Thoracic aorta (tissue), 2 donors: ENCODE results near the gene ZNF750. TPM values are rescaled to one million over a fixed set of nuclear protein-coding genes. Genes with fewer than 3 reads are reported as not detected.

Experiments
- ATAC-seq: fragments of 150-250 bp; one replicate; pipeline ENCODE4 v1.8.0; 2017; ENCODE audit warnings: low read depth; ENCODE audit not compliant: insufficient number of reproducible peaks, low FRiP score
- DNase-seq: peaks from one replicate; pipeline ENCODE4 v3.0.0-alpha.2; 2020; ENCODE audit warnings: low spot score
- H3K27ac ChIP-seq, 2 donors: fragments of 200-600 bp; sonication (generic); 1 replicate in 1 of 2; 2 replicates in 1 of 2; pipeline ENCODE4 v1.5.1; 2016; ENCODE audit warnings: mild to moderate bottlenecking in 2 of 2, moderate library complexity in 2 of 2
- H3K27me3 ChIP-seq: fragments of 200-600 bp; sonication (generic); replicated peaks from 2 replicates; pipeline ENCODE4 v1.6.0; 2016; ENCODE audit warnings: mild to moderate bottlenecking; ENCODE audit not compliant: insufficient read depth
- H3K36me3 ChIP-seq: fragments of 200-600 bp; sonication (generic); one replicate; pipeline ENCODE4 v1.5.1; 2016
- H3K4me1 ChIP-seq, 2 donors: fragments of 200-600 bp; sonication (generic); 1 replicate in 1 of 2; 2 replicates in 1 of 2; pipeline versions ENCODE4 v1.5.1 to v1.6.0; 2016; ENCODE audit warnings: low read depth in 2 of 2, mild to moderate bottlenecking in 1 of 2; ENCODE audit not compliant: control insufficient read depth in 1 of 2
- H3K4me3 ChIP-seq: fragments of 200-600 bp; sonication (generic); 2 replicates; pipeline ENCODE4 v1.5.1; 2016; ENCODE audit warnings: mild to moderate bottlenecking
- H3K9me3 ChIP-seq: fragments of 200-600 bp; sonication (generic); 2 replicates; pipeline ENCODE4 v1.5.1; 2016
- CTCF ChIP-seq: fragments of 200-600 bp; sonication (generic); IDR thresholded peaks from one replicate; pipeline ENCODE4 v1.5.1; 2019; ENCODE audit warnings: antibody characterized with exemption
- total RNA-seq, 2 donors: library from RNA; depleted of rRNA; stranded (reverse); fragments of >200 nt; gene quantifications; one replicate each; pipeline versions ENCODE4 v1.1.0 to v1.2.3, GENCODE V29; 2016

The ZNF750 gene
- total RNA-seq, 2 donors from 2014 or later = not detected

- TF ChIP-seq CTCF = no peak
- DNase-seq (no peak), ATAC-seq (no peak)
- Histone ChIP-seq H3K36me3 (no peaks in the 10 kb centered on the region), H3K4me1 (peaks cover 6 to 21% of the 10 kb centered on the region in 2 donors), H3K4me3 (no peak overlapping the region), H3K27me3 (no peaks in the 10 kb centered on the region), H3K9me3 (no peaks in the 10 kb centered on the region), H3K27ac (no peak overlapping the region)
Measured at GRCh38 chr17:82884341-82884969, 44.6 kb upstream of the ZNF750 start.

DNA sequence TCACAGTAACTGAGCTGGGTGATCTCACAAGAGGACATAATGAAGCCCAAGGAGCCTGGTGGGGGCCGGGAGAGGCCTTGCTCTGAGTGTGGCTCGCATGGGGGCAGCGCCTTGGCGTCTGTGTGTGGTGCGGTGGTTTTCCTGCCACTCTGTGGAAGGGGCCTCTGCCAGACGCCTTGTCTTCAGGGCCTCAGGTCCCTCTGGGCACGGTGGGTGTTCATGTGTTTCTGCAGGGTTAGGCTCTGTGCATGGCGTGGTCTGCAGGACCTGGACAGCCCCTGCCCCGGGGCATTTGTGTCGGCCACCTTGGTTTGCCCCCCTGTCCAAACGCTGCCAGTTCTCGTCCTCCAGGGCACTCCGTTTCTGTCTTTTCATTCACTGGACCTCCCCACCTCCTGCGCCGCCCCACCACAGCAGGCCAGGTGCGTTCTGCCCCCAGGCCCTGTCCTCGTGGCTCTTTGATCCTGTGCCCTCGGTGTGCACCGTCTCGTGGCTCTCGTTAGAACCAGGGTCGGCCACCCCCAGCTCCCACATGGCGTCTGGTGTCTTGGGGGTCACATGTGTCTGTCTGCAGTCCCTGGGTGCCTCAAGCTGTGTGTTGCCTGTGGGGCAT is 43.7 kb upstream of the ZNF750 start:
- Histone ChIP-seq H3K4me1 (peaks cover 6 to 21% of the 10 kb centered on the region in 2 donors), H3K27ac (no peak overlapping the region), H3K27me3 (no peaks in the 10 kb centered on the region), H3K4me3 (no peak overlapping the region), H3K36me3 (no peaks in the 10 kb centered on the region), H3K9me3 (no peaks in the 10 kb centered on the region)
- no peak for TF ChIP-seq CTCF
- no peak for ATAC-seq
- DNase-seq = no peak

- Histone ChIP-seq H3K9me3 (no peaks in the 10 kb centered on the region), H3K27me3 (no peaks in the 10 kb centered on the region), H3K4me3 (no peak overlapping the region), H3K27ac (peak overlapping the region in 1 of 2 donors; percentile 52), H3K4me1 (peaks cover 6 to 21% of the 10 kb centered on the region in 2 donors), H3K36me3 (no peaks in the 10 kb centered on the region)
- DNase-seq = no peak
- ATAC-seq = no peak
- no peak for TF ChIP-seq CTCF
Measured at GRCh38 chr17:82882715-82883418, 43.0 kb upstream of the ZNF750 start.

- Histone ChIP-seq H3K4me3 (no peak overlapping the region), H3K27me3 (no peaks in the 10 kb centered on the region), H3K36me3 (no peaks in the 10 kb centered on the region), H3K9me3 (no peaks in the 10 kb centered on the region), H3K27ac (peak overlapping the region in 1 of 2 donors; percentile 52), H3K4me1 (peaks cover 10 to 25% of the 10 kb centered on the region in 2 donors)
- no peak for ATAC-seq
- DNase-seq = no peak
- TF ChIP-seq CTCF = no peak
Measured at GRCh38 chr17:82881900-82882714, 42.3 kb upstream of the ZNF750 start.
